K562 (cell line): ENCODE results near the gene TPD52L2. TPM values are rescaled to one million over a fixed set of nuclear protein-coding genes. Genes with fewer than 3 reads are reported as not detected.

ENCODE experiments used
- ATAC-seq: fragments of 200-7000 bp; cut with Tn5 transposase; 3 replicates; pipeline ENCODE4 v1.9.1; 2020; ENCODE audit warnings: moderate library complexity
- BruUV-seq: library from RNA; stranded (reverse); fragments of 400-500 nt; replicated peaks from 2 replicates; lab custom pipeline; 2021; lab: Mats Ljungman, UMichigan
- CTCF ChIA-PET: fragments of 300-600 bp; formaldehyde crosslinking; extraction: SDS; loops from one replicate; lab custom pipeline; 2021; ENCODE audit warnings: low intra/inter-chr PET ratio; lab: Yijun Ruan, JAX
- POLR2A ChIA-PET: fragments of 300-600, 350-650 bp; sonication (Branson Sonifier 250); formaldehyde crosslinking; extraction: SDS; loops from one replicate; lab custom pipeline; 2021; ENCODE audit warnings: antibody characterized with exemption, inconsistent platforms; lab: Yijun Ruan, JAX
- DNase-seq, 4 experiments: peaks; one replicate each; pipeline versions ENCODE4 v3.0.0 to v3.0.0-alpha.2; 2011 to 2018; ENCODE audit warnings: low spot score in 3 of 4, mixed read lengths in 3 of 4; ENCODE audit errors: extremely low read depth in 1 of 4
- FAIRE-seq: peaks from 2 replicates; lab custom pipeline; 2011; peaks lifted over from hg19 to GRCh38; lab: Jason Lieb, UNC
- H2AFZ ChIP-seq: 2 replicates; pipeline ENCODE4 v1.6.0; 2011; ENCODE audit warnings: low read depth, low read length, control low read depth, inconsistent platforms
- H3K27ac ChIP-seq: fragments of 200-600 bp; 3 replicates; pipeline ENCODE4 v1.8.0; 2011; ENCODE audit warnings: low read depth, mild to moderate bottlenecking, control low read depth, inconsistent platforms, low read length, moderate library complexity, mixed read lengths; ENCODE audit errors: extremely low read depth
- H3K27me3 ChIP-seq, 2 experiments: fragments of 300-600 bp in 1 of 2; 2 replicates in 1 of 2; 3 replicates in 1 of 2; pipeline versions ENCODE4 v1.6.0 to v1.8.0; 2011; ENCODE audit warnings: inconsistent platforms in 2 of 2, low read length in 2 of 2, mild to moderate bottlenecking in 1 of 2, mixed read lengths in 1 of 2, moderate library complexity in 1 of 2; ENCODE audit not compliant: control insufficient read depth in 2 of 2, insufficient read depth in 2 of 2
- H3K36me3 ChIP-seq: fragments of 300-600 bp; 3 replicates; pipeline ENCODE4 v1.8.0; 2011; ENCODE audit warnings: mild to moderate bottlenecking, low read length, inconsistent platforms; ENCODE audit not compliant: control insufficient read depth, insufficient read depth
- H3K4me1 ChIP-seq, 2 experiments: fragments of 200-600 bp in 1 of 2; replicated peaks in 1 of 2; 2 replicates in 1 of 2; 3 replicates in 1 of 2; pipeline versions ENCODE4 v1.5.1 to v1.8.0; 2011; ENCODE audit warnings: inconsistent platforms in 2 of 2, low read length in 2 of 2, mild to moderate bottlenecking in 1 of 2, mixed read lengths in 1 of 2, moderate library complexity in 1 of 2; ENCODE audit not compliant: control insufficient read depth in 2 of 2, insufficient read depth in 2 of 2
- H3K4me2 ChIP-seq: 2 replicates; pipeline ENCODE4 v1.6.1; 2011; ENCODE audit warnings: low read length, control low read depth, inconsistent platforms, mixed read lengths; ENCODE audit not compliant: insufficient read depth
- H3K4me3 ChIP-seq: fragments of 200-600 bp; sonication (generic), shearing (Covaris generic); 2 replicates; pipeline ENCODE4 v1.5.1; 2016; ENCODE audit warnings: control low read depth, inconsistent platforms
- H3K79me2 ChIP-seq: fragments of 200-600 bp; 3 replicates; pipeline ENCODE4 v1.8.0; 2011; ENCODE audit warnings: low read length, inconsistent platforms; ENCODE audit not compliant: control insufficient read depth, insufficient read depth
- H3K9ac ChIP-seq, 2 experiments: 2 replicates each; pipeline versions ENCODE4 v1.6.0 to v1.6.1; 2011; ENCODE audit warnings: low read depth in 2 of 2, low read length in 2 of 2, control low read depth in 1 of 2, inconsistent platforms in 1 of 2, mild to moderate bottlenecking in 1 of 2, mixed read lengths in 1 of 2; ENCODE audit not compliant: insufficient read depth in 1 of 2
- H3K9me1 ChIP-seq: one replicate; pipeline ENCODE4 v1.6.0; 2011; ENCODE audit warnings: inconsistent platforms, mild to moderate bottlenecking, low read length, moderate library complexity; ENCODE audit not compliant: control insufficient read depth, insufficient read depth
- H3K9me3 ChIP-seq: replicated peaks from 2 replicates; pipeline ENCODE4 v1.5.1; 2011; ENCODE audit warnings: low read depth, low read length, inconsistent platforms; ENCODE audit not compliant: control insufficient read depth, insufficient read depth
- H4K20me1 ChIP-seq: replicated peaks from 2 replicates; pipeline ENCODE4 v1.6.1; 2011; ENCODE audit warnings: low read length, inconsistent platforms, mixed read lengths; ENCODE audit not compliant: control insufficient read depth, insufficient read depth
- CHD4 ChIP-seq: fragments of 200-600 bp; sonication (generic); IDR thresholded peaks from 3 replicates; pipeline ENCODE4 v1.6.1; 2012; ENCODE audit warnings: low read depth, mild to moderate bottlenecking, mixed read lengths, low read length, inconsistent platforms; ENCODE audit not compliant: insufficient read depth, insufficient replicate concordance, poor library complexity, severe bottlenecking
- GATAD2A ChIP-seq: fragments of 450-650 bp; IDR thresholded peaks from 2 replicates; pipeline ENCODE4 v1.6.1; 2017
- NCOA4 ChIP-seq: fragments of 450-650 bp; IDR thresholded peaks from 2 replicates; pipeline ENCODE4 v1.6.1; 2018; ENCODE audit warnings: mild to moderate bottlenecking; ENCODE audit not compliant: partially characterized antibody
- RBFOX2 ChIP-seq: fragments of 200-400 bp; formaldehyde crosslinking; IDR thresholded peaks from 2 replicates; pipeline ENCODE4 v1.6.1; 2017; ENCODE audit warnings: low read depth, mild to moderate bottlenecking, low read length, moderate library complexity
- WGBS: fragments of 100-300 bp; shearing (Covaris generic); methylation state at CpG from one replicate; pipeline ENCODE4 v1.1.6; 2016; ENCODE audit warnings: low coverage, mixed read lengths; ENCODE audit not compliant: insufficient coverage; ENCODE audit errors: missing lambda C conversion rate; 5-methylcytosine and 5-hydroxymethylcytosine counted together
- in situ Hi-C: fragments of 300-500 bp; cut with MboI; formaldehyde crosslinking; loops from 4 replicates; pipeline ENCODE4 v1.15.0; 2018; ENCODE audit warnings: inconsistent platforms, mixed read lengths
- intact Hi-C: fragments of 100-400 bp; cut with micrococcal nuclease; formaldehyde crosslinking; loops from 2 replicates; pipeline ENCODE4 v1.14.2; 2022
- polyA plus RNA-seq, 8 experiments: library from polyadenylated mRNA; depleted of rRNA in 4 of 8; stranded (reverse) in 5 of 8; unstranded in 3 of 8; fragments of >200 nt; fragmentation: Nextera tagmentation in 2 of 8; fragmentation: Illumina TruSeq in 1 of 8; extraction: Ambion mirVana in 2 of 8; extraction: Trizol in 1 of 8; gene quantifications; 2 replicates each; pipeline versions ENCODE4 v1.2.1 to v1.2.3, GENCODE V29; 2011 to 2014; ENCODE audit warnings: inconsistent platforms in 1 of 8, missing spikeins in 1 of 8
- total RNA-seq, 7 experiments: library from RNA; depleted of rRNA in 6 of 7; stranded (reverse); fragments of >200 nt in 6 of 7; fragmentation: Illumina TruSeq in 2 of 7; extraction: Trizol in 2 of 7; gene quantifications; 2 replicates each; pipeline versions ENCODE4 v1.2.1 to v1.2.3, GENCODE V29; 2011 to 2021; ENCODE audit warnings: low replicate concordance in 1 of 7

TPD52L2 gene
- total and polyA plus RNA-seq, 9 of the 15 experiments (the other 6 are each of a cell fraction or from before 2014, with no cell fraction given): 1.9 to 117 (median 74.6) TPM

DNA sequence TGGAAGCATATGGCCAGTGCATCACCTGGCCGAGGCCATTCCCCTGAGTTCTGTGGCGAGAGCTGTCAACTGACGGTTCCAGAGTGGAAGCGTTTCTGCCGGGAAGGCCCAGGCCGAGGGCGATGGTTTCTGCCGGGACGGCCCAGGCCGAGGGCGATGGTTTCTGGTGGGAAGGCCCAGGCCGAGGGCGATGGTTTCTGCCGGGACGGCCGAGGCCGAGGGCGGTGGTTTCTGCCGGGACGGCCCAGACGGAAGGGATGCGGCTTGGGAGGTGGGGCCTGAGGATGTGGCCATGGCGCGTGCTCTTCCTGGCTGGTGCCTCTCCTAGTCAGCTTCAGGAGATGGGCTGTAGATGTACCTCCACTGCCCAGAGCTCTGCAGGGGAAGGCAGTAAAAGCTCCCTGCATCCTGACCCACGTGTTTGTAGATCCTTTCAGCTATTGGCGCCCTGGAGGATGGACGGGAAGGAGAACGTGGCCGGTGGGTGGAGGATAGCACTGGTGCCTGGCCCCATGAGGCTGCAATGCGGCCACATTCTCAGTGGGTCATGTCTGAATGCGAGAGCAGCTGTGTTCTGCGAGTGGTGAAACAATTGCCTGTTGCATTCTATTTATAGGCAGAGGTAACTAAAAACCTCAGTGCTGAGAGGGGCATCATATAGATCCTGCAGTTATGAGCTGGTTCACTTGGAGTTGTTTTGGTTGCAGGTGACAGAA is 12.8 kb downstream of the TPD52L2 start:
- Histone ChIP-seq H3K4me2 (no peak overlapping the region), H3K79me2 (peaks cover 2% of the 10 kb centered on the region; the same call in 1 of the 3 replicates), H2AFZ (no peak overlapping the region), H3K9me3 (no peaks in the 10 kb centered on the region), H3K27me3 (no peaks in the 10 kb centered on the region), H3K36me3 (peaks cover 78% of the 10 kb centered on the region; the same call in 2 of the 3 replicates), H3K4me3 (no peak overlapping the region), H3K9ac (no peak overlapping the region; a peak in 2 of 4 replicates), H4K20me1 (peaks cover 11% of the 10 kb centered on the region), H3K4me1 (peaks cover 0 to 5% of the 10 kb centered on the region in 2 experiments; a peak in 1 of 5 replicates), H3K9me1 (no peaks in the 10 kb centered on the region), H3K27ac (no peak overlapping the region)
- ChIA-PET POLR2A (interaction anchor here (1.2 to 4.1 kb wide), 2 partner anchors 12 to 14 kb away, joined by 3 to 39 read pairs; partner anchors contain the start of gene TPD52L2), CTCF (no interaction called here)
- BruUV-seq: no TSS peak
- no peak for TF ChIP-seq GATAD2A
- TF ChIP-seq CHD4: no peak
- peak; percentile 31; the same call in 1 of the 2 replicates for TF ChIP-seq RBFOX2
- no peak for TF ChIP-seq NCOA4
- no peak for DNase-seq
- ATAC-seq: no peak
- FAIRE-seq: no peak
- in situ Hi-C loops: no loop called here
- 92% methylated on average over 15 of the region's 32 CpGs for WGBS
- intact Hi-C loops: no loop called here
